Stomach (tissue), 9 donors: ENCODE results near the gene RAB6B. TPM values are rescaled to one million over a fixed set of nuclear protein-coding genes. Genes with fewer than 3 reads are reported as not detected.

Source experiments
- DNase-seq, 2 donors: peaks; one replicate each; pipeline versions ENCODE4 v3.0.0 to v3.0.0-alpha.2; 2013 to 2019
- H3K27ac ChIP-seq, 5 donors: fragments of 200-600 bp in 4 of 5; sonication (generic) in 4 of 5; one replicate each; pipeline ENCODE4 v1.5.1; 2013 to 2019; ENCODE audit warnings: mild to moderate bottlenecking in 1 of 5, moderate library complexity in 1 of 5
- H3K27me3 ChIP-seq, 3 donors: fragments of 200-600 bp; sonication (generic); one replicate each; pipeline ENCODE4 v1.5.1; 2017 to 2019; ENCODE audit warnings: mixed run types in 1 of 3
- H3K36me3 ChIP-seq, 4 donors: fragments of 200-600 bp; sonication (generic); 1 replicate in 3 of 4; 2 replicates in 1 of 4; pipeline ENCODE4 v1.5.1; 2016 to 2019
- H3K4me1 ChIP-seq, 4 donors: fragments of 200-600 bp; sonication (generic); one replicate each; pipeline ENCODE4 v1.5.1; 2016 to 2019
- H3K4me3 ChIP-seq, 4 donors: fragments of 200-600 bp; sonication (generic) in 3 of 4; one replicate each; pipeline ENCODE4 v1.5.1; 2016 to 2019; ENCODE audit warnings: mild to moderate bottlenecking in 1 of 4
- H3K9me3 ChIP-seq, 4 donors: fragments of 200-600 bp; sonication (generic); one replicate each; pipeline ENCODE4 v1.5.1; 2016 to 2019
- CTCF ChIP-seq, 7 experiments: fragments of 450-650 bp in 4 of 7; fragments of 200-600 bp in 3 of 7; sonication (generic) in 3 of 7; IDR thresholded peaks; one replicate each; pipeline ENCODE4 v1.5.1; 2016 to 2019; ENCODE audit warnings: antibody characterized with exemption in 7 of 7, control low read depth in 2 of 7, mild to moderate bottlenecking in 1 of 7
- EP300 ChIP-seq: sonication (generic); formaldehyde crosslinking; IDR thresholded peaks from one replicate; pipeline ENCODE4 v1.6.1; 2017; ENCODE audit warnings: antibody characterized with exemption
- POLR2A ChIP-seq, 4 donors: fragments of 450-650 bp; IDR thresholded peaks; one replicate each; pipeline ENCODE4 v1.6.1; 2016; ENCODE audit warnings: antibody characterized with exemption in 4 of 4, control low read depth in 2 of 4, mild to moderate bottlenecking in 1 of 4, moderate library complexity in 1 of 4
- POLR2AphosphoS5 ChIP-seq, 3 donors: sonication (generic); formaldehyde crosslinking; IDR thresholded peaks; one replicate each; pipeline ENCODE4 v1.6.1; 2016; ENCODE audit warnings: antibody characterized with exemption in 3 of 3
- WGBS, 5 donors: extraction: QIAGEN DNeasy Blood & Tissue Kit in 3 of 5; methylation state at CpG; one replicate each; pipeline versions ENCODE4 v1.1.5 to v1.1.7; 2013 to 2018; 5-methylcytosine and 5-hydroxymethylcytosine counted together
- intact Hi-C: fragments of 100-400 bp; cut with DNase I; formaldehyde crosslinking; loops from one replicate; pipeline ENCODE4 v1.15.1; 2023; ENCODE audit warnings: low total_unique reads
- polyA plus RNA-seq, 3 donors: library from polyadenylated mRNA; stranded (reverse); fragments of 200-250 nt; gene quantifications; one replicate each; pipeline ENCODE4 v1.2.3, GENCODE V29; 2013
- total RNA-seq, 5 donors: library from RNA; depleted of rRNA; stranded (reverse); fragments of >200 nt; gene quantifications; one replicate each; pipeline versions ENCODE4 v1.1.0 to v1.2.3, GENCODE V29; 2014 to 2016
- donor health status: healthy with polysubstance abuse.
- donor health status: Bipolar disorder and iron deficiency.
- donor health status: healthy.

Gene RAB6B
- total and polyA plus RNA-seq, 8 donors = 0.58 to 7.5 (median 1.9) TPM

- Histone ChIP-seq H3K4me1 (peaks cover 0 to 6% (median 0%) of the 10 kb centered on the region in 4 donors), H3K27ac (no peak overlapping the region), H3K4me3 (no peak overlapping the region), H3K27me3 (no peaks in the 10 kb centered on the region), H3K36me3 (no peaks in the 10 kb centered on the region), H3K9me3 (no peaks in the 10 kb centered on the region)
- 82 to 92% (median 88%) methylated on average over 4 of the region's 4 CpGs for WGBS, 5 donors
- intact Hi-C loops = no loop called here
- TF ChIP-seq EP300 (no peak), CTCF (IDR thresholded peaks at IDR 0.05) (no peak), POLR2A (IDR thresholded peaks at IDR 0.05) (no peak)
- no peak for DNase-seq
Measured at GRCh38 chr3:133872161-133872560, 23.5 kb downstream of the RAB6B start.

DNA sequence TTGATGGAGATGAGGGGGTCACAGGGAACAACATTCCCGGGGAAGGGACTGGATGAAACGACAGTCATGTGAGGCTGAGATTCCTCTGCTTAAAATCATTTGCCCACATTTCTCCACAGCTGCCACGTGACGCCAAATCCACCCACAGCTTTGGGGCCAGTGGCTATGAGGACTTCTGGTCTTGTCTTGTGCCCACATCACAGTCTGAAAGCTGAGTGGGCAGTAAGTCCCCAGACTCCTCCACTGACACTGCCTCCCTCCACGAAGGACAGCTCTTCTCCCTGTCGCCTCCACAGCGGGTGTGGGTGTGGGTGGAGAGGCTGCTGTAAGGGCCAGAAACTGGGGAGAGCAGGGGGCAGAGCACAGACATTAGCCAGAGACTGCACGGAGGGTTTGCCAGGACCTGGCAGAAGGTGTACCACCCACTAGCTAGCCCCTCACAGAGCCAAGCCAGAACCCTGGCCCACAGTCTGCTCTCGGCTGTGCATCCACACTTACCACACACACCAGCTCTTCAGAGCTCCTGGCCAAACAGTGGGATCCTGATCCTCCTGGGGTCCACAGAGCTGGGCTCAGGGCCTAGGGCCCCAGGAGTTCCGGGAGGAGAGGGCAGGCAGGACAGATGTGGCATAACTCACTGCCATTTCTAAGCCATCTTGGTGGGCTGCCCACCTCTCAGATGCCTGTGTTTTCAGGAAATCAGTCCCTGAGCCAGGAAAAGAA lies 24.2 kb downstream of the RAB6B start:
- DNase-seq = no peak
- 86 to 91% (median 88%) methylated on average over 9 to 10 of the region's 10 CpGs for WGBS, 5 donors
- Histone ChIP-seq H3K27ac (no peak overlapping the region), H3K9me3 (no peaks in the 10 kb centered on the region), H3K4me3 (no peak overlapping the region), H3K4me1 (peaks cover 0 to 6% (median 0%) of the 10 kb centered on the region in 4 donors), H3K27me3 (no peaks in the 10 kb centered on the region), H3K36me3 (no peaks in the 10 kb centered on the region)
- TF ChIP-seq CTCF (IDR thresholded peaks at IDR 0.05) (no peak), POLR2A (IDR thresholded peaks at IDR 0.05) (no peak), POLR2AphosphoS5 (IDR thresholded peaks at IDR 0.05) (no peak), EP300 (no peak)
- intact Hi-C loops = no loop called here

- intact Hi-C loops = no loop called here
Measured at GRCh38 chr3:133870822-133871221, 24.9 kb downstream of the RAB6B start.

GRCh38 chr3:133869586-133869985 lies 26.1 kb downstream of the RAB6B start:
- no peak for DNase-seq
- Histone ChIP-seq H3K27ac (no peak overlapping the region), H3K36me3 (no peaks in the 10 kb centered on the region), H3K4me3 (no peak overlapping the region), H3K9me3 (no peaks in the 10 kb centered on the region), H3K4me1 (peaks cover 0 to 6% (median 0%) of the 10 kb centered on the region in 4 donors), H3K27me3 (no peaks in the 10 kb centered on the region)
- TF ChIP-seq EP300 (no peak), CTCF (IDR thresholded peaks at IDR 0.05) (no peak), POLR2AphosphoS5 (IDR thresholded peaks at IDR 0.05) (no peak), POLR2A (IDR thresholded peaks at IDR 0.05) (no peak)
- intact Hi-C loops = no loop called here
- WGBS, 5 donors = 92 to 99% (median 95%) methylated on average over 6 of the region's 6 CpGs

More at GRCh38 chr3:133870822-133871221, 24.9 kb downstream of the RAB6B start:
- Histone ChIP-seq H3K4me1 (peaks cover 0 to 6% (median 0%) of the 10 kb centered on the region in 4 donors), H3K4me3 (no peak overlapping the region), H3K36me3 (no peaks in the 10 kb centered on the region), H3K27me3 (no peaks in the 10 kb centered on the region), H3K9me3 (no peaks in the 10 kb centered on the region), H3K27ac (no peak overlapping the region)
- no peak for DNase-seq
- TF ChIP-seq POLR2AphosphoS5 (IDR thresholded peaks at IDR 0.05) (no peak), POLR2A (IDR thresholded peaks at IDR 0.05) (no peak), EP300 (no peak), CTCF (IDR thresholded peaks at IDR 0.05) (no peak)
